Smooth muscle cell (in vitro differentiated cells): ENCODE results near the gene HGD. TPM values are rescaled to one million over a fixed set of nuclear protein-coding genes. Genes with fewer than 3 reads are reported as not detected.
A peak's percentile ranks its signal among the peaks of the same experiment; 100 is the strongest.

Source experiments
- DNase-seq: peaks from one replicate; lab custom pipeline; 2025; ENCODE audit not compliant: unreplicated experiment; lab: John Stamatoyannopoulos, UW
- H2AFZ ChIP-seq: fragments of 200-600 bp; sonication (generic); 2 replicates; pipeline ENCODE4 v1.6.0; 2016; ENCODE audit warnings: antibody characterized with exemption, low read depth, mild to moderate bottlenecking
- H3F3A ChIP-seq: fragments of 200-600 bp; sonication (generic); 2 replicates; pipeline ENCODE4 v1.6.0; 2017; ENCODE audit warnings: antibody characterized with exemption, low read depth
- H3K27ac ChIP-seq: fragments of 200-600 bp; sonication (generic); 2 replicates; pipeline ENCODE4 v1.5.1; 2016; ENCODE audit warnings: low read depth, mild to moderate bottlenecking
- H3K27me3 ChIP-seq: fragments of 200-600 bp; sonication (generic); 2 replicates; pipeline ENCODE4 v1.6.1; 2016; ENCODE audit warnings: low read depth, mild to moderate bottlenecking
- H3K36me3 ChIP-seq: fragments of 200-600 bp; sonication (generic); 2 replicates; pipeline ENCODE4 v1.5.1; 2016; ENCODE audit warnings: low read depth
- H3K4me1 ChIP-seq: fragments of 200-600 bp; sonication (generic); 2 replicates; pipeline ENCODE4 v1.5.1; 2016; ENCODE audit warnings: low read depth
- H3K4me2 ChIP-seq: fragments of 200-600 bp; sonication (generic); 2 replicates; pipeline ENCODE4 v1.6.0; 2016; ENCODE audit warnings: mild to moderate bottlenecking
- H3K4me3 ChIP-seq: fragments of 200-600 bp; sonication (generic); 2 replicates; pipeline ENCODE4 v1.5.1; 2016; ENCODE audit warnings: mild to moderate bottlenecking
- H3K79me2 ChIP-seq: fragments of 200-600 bp; sonication (generic); 2 replicates; pipeline ENCODE4 v1.6.0; 2016; ENCODE audit warnings: low read depth, mild to moderate bottlenecking
- H3K9ac ChIP-seq: fragments of 200-600 bp; sonication (generic); 2 replicates; pipeline ENCODE4 v1.6.0; 2016; ENCODE audit warnings: low read depth
- H3K9me3 ChIP-seq: fragments of 200-600 bp; sonication (generic); replicated peaks from 2 replicates; pipeline ENCODE4 v1.5.1; 2016; ENCODE audit warnings: low read depth
- H4K20me1 ChIP-seq: fragments of 200-600 bp; sonication (generic); 2 replicates; pipeline ENCODE4 v1.6.0; 2016; ENCODE audit warnings: low read depth
- WGBS: methylation state at CpG from one replicate; pipeline ENCODE4 v1.1.7; 2016; ENCODE audit warnings: low lambda C conversion rate; 5-methylcytosine and 5-hydroxymethylcytosine counted together
- polyA plus RNA-seq: library from polyadenylated mRNA; unstranded; fragments of >200 nt; fragmentation: Nextera tagmentation; extraction: Ambion mirVana; gene quantifications from 2 replicates; pipeline ENCODE4 v1.2.1, GENCODE V29; 2016
- total RNA-seq: library from RNA; depleted of rRNA; stranded (reverse); fragments of >200 nt; gene quantifications from 2 replicates; pipeline ENCODE4 v1.2.3, GENCODE V29; 2014
- TF ChIP-seq, protein P1 (sequence below): fragments of 200-600 bp; sonication (generic); IDR thresholded peaks from 2 replicates; pipeline ENCODE4 v1.5.1; 2017; ENCODE audit warnings: borderline replicate concordance, mild to moderate bottlenecking, antibody characterized with exemption; ENCODE audit not compliant: insufficient read depth, poor library complexity, severe bottlenecking

The HGD gene
- total and polyA plus RNA-seq, 2 experiments from 2014 or later = 3.8 to 10.9 TPM

GRCh38 chr3:120615847-120616609 lies 66.0 kb downstream of the HGD start:
- no peak overlapping the region for H3K4me2 ChIP-seq
- H3K36me3 ChIP-seq = no peaks in the 10 kb centered on the region
- no peaks in the 10 kb centered on the region for H4K20me1 ChIP-seq
- no peaks in the 10 kb centered on the region for H3K27me3 ChIP-seq
- no peaks in the 10 kb centered on the region for H3K4me1 ChIP-seq
- 44% methylated on average over 13 of the region's 13 CpGs for WGBS
- no peaks in the 10 kb centered on the region for H3F3A ChIP-seq
- no peaks in the 10 kb centered on the region for H3K79me2 ChIP-seq
- no peak overlapping the region for H3K4me3 ChIP-seq
- TF ChIP-seq, protein P1, sequence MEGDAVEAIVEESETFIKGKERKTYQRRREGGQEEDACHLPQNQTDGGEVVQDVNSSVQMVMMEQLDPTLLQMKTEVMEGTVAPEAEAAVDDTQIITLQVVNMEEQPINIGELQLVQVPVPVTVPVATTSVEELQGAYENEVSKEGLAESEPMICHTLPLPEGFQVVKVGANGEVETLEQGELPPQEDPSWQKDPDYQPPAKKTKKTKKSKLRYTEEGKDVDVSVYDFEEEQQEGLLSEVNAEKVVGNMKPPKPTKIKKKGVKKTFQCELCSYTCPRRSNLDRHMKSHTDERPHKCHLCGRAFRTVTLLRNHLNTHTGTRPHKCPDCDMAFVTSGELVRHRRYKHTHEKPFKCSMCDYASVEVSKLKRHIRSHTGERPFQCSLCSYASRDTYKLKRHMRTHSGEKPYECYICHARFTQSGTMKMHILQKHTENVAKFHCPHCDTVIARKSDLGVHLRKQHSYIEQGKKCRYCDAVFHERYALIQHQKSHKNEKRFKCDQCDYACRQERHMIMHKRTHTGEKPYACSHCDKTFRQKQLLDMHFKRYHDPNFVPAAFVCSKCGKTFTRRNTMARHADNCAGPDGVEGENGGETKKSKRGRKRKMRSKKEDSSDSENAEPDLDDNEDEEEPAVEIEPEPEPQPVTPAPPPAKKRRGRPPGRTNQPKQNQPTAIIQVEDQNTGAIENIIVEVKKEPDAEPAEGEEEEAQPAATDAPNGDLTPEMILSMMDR = no peak
- peak overlapping the region; percentile 63 for H2AFZ ChIP-seq
- H3K9ac ChIP-seq = peak overlapping the region; percentile 1
- H3K27ac ChIP-seq = peak overlapping the region; percentile 67
- no peak for DNase-seq
- no peaks in the 10 kb centered on the region for H3K9me3 ChIP-seq

DNA sequence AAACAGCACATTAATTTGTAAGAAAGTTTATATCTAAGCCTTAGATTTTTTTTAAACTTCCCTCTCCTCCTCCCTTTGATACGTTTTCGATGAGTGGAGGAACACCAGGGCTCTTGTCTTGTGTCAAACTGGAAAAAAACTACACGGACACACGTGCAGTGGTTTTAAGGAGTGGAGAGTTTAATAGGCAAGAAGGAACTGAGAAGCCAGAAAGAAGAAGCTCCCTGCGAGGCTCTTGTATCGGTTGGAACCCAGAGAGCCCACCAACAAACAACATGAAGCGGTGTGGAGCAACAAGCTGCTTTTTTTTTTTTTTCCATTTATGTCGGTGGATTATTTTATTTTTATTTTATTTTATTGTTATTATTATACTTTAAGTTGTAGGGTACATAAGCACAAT lies 67.3 kb downstream of the HGD start:
- H2AFZ ChIP-seq = no peak overlapping the region
- no peak overlapping the region for H3K9ac ChIP-seq
- H3K9me3 ChIP-seq = no peaks in the 10 kb centered on the region
- no peak overlapping the region for H3K27ac ChIP-seq
- H3K4me2 ChIP-seq = no peak overlapping the region
- no peaks in the 10 kb centered on the region for H3K27me3 ChIP-seq
- no peak for DNase-seq
- WGBS = 96% methylated on average over 8 of the region's 8 CpGs
- H3K4me1 ChIP-seq = no peaks in the 10 kb centered on the region
- H4K20me1 ChIP-seq = no peaks in the 10 kb centered on the region
- H3K4me3 ChIP-seq = no peak overlapping the region
- no peaks in the 10 kb centered on the region for H3F3A ChIP-seq
- TF ChIP-seq, protein P1 = no peak
- no peaks in the 10 kb centered on the region for H3K36me3 ChIP-seq
- no peaks in the 10 kb centered on the region for H3K79me2 ChIP-seq

- Histone ChIP-seq H3K79me2 (no peaks in the 10 kb centered on the region), H3K27ac (no peak overlapping the region), H3K4me2 (no peak overlapping the region), H4K20me1 (no peaks in the 10 kb centered on the region), H2AFZ (no peak overlapping the region), H3K36me3 (no peaks in the 10 kb centered on the region), H3K4me1 (no peaks in the 10 kb centered on the region), H3K27me3 (no peaks in the 10 kb centered on the region), H3K4me3 (no peak overlapping the region), H3K9me3 (no peaks in the 10 kb centered on the region), H3K9ac (no peak overlapping the region), H3F3A (no peaks in the 10 kb centered on the region)
- 87% methylated on average over 4 of the region's 4 CpGs for WGBS
- TF ChIP-seq, protein P1 = no peak
- no peak for DNase-seq
These were observed 73.5 kb downstream of the HGD start for GRCh38 chr3:120608506-120608905.

DNA sequence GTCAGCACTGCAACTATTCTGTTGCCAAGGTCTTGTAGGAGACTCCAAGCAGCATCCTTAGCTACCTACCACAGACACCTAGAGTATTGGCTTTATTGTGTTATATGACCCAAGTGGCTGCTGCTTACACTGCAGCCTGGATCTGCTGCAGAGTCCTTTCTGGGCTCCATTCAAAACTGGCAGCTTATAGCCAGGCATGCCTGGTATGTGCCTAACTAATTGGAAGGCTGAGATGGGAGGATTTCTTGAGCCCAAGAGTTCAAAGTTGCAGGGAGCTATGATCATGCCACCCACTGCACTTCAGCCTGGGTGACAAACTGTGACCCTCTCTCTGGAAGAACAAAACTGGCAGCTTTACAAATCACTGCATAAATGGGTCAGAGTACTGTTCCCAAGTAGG lies 77.3 kb downstream of the HGD start:
- Histone ChIP-seq H3K4me3 (no peak overlapping the region), H3F3A (peaks cover 20% of the 10 kb centered on the region), H2AFZ (no peak overlapping the region), H4K20me1 (peaks cover 17% of the 10 kb centered on the region), H3K79me2 (peaks cover under 1% of the 10 kb centered on the region), H3K27me3 (no peaks in the 10 kb centered on the region), H3K4me1 (no peaks in the 10 kb centered on the region), H3K36me3 (peaks cover 11% of the 10 kb centered on the region), H3K9ac (no peak overlapping the region), H3K4me2 (no peak overlapping the region), H3K27ac (no peak overlapping the region), H3K9me3 (no peaks in the 10 kb centered on the region)
- no peak for DNase-seq
- TF ChIP-seq, protein P1 = no peak
